DOHH2 (cell line): ENCODE results near the gene ZBTB25.

Experiments used
- H3F3A ChIP-seq: fragments of 200-600 bp; sonication (generic), shearing (Covaris generic); 2 replicates; pipeline ENCODE4 v1.6.0; 2016; ENCODE audit warnings: antibody characterized with exemption, mild to moderate bottlenecking; ENCODE audit not compliant: control insufficient read depth, insufficient read depth
- H3K27ac ChIP-seq: fragments of 200-600 bp; sonication (generic); 2 replicates; pipeline ENCODE4 v1.5.1; 2014; ENCODE audit warnings: low read depth, mild to moderate bottlenecking, low read length, moderate library complexity
- H3K27me3 ChIP-seq: fragments of 200-600 bp; sonication (generic); 2 replicates; pipeline ENCODE4 v1.6.1; 2014; ENCODE audit warnings: mild to moderate bottlenecking, low read length, mixed read lengths; ENCODE audit not compliant: control insufficient read depth
- H3K36me3 ChIP-seq: fragments of 200-600 bp; sonication (generic); 2 replicates; pipeline ENCODE4 v1.6.1; 2014; ENCODE audit warnings: mild to moderate bottlenecking, low read length, moderate library complexity, mixed read lengths; ENCODE audit not compliant: control insufficient read depth
- H3K4me1 ChIP-seq: fragments of 200-600 bp; sonication (generic); 2 replicates; pipeline ENCODE4 v1.6.1; 2014; ENCODE audit warnings: mild to moderate bottlenecking, low read length, mixed read lengths; ENCODE audit not compliant: control insufficient read depth
- H3K4me2 ChIP-seq: fragments of 200-600 bp; sonication (generic); 2 replicates; pipeline ENCODE4 v1.6.0; 2014; ENCODE audit warnings: mild to moderate bottlenecking, low read length, moderate library complexity
- H3K4me3 ChIP-seq: fragments of 200-600 bp; sonication (generic); 2 replicates; pipeline ENCODE4 v1.5.1; 2014; ENCODE audit warnings: mild to moderate bottlenecking, low read length, mixed read lengths
- H3K79me2 ChIP-seq: fragments of 200-600 bp; sonication (generic); 2 replicates; pipeline ENCODE4 v1.6.1; 2014; ENCODE audit warnings: mild to moderate bottlenecking, low read length, mixed read lengths; ENCODE audit not compliant: control insufficient read depth
- H3K9me2 ChIP-seq: fragments of 200-600 bp; sonication (generic); replicated peaks from 2 replicates; pipeline ENCODE4 v1.6.1; 2014; ENCODE audit warnings: mild to moderate bottlenecking, low read length, mixed read lengths; ENCODE audit not compliant: control insufficient read depth
- H3K9me3 ChIP-seq: fragments of 200-600 bp; sonication (generic); 2 replicates; pipeline ENCODE4 v1.6.1; 2014; ENCODE audit warnings: antibody characterized with exemption, low read length, mixed read lengths; ENCODE audit not compliant: control insufficient read depth, insufficient read depth
- H4K20me1 ChIP-seq: fragments of 200-600 bp; sonication (generic); 2 replicates; pipeline ENCODE4 v1.6.0; 2014; ENCODE audit warnings: low read depth, mild to moderate bottlenecking, antibody characterized with exemption, low read length, moderate library complexity; ENCODE audit not compliant: control insufficient read depth, insufficient read depth
- EZH2phosphoT487 ChIP-seq: fragments of 200-600 bp; sonication (generic); IDR thresholded peaks from 2 replicates; pipeline ENCODE4 v1.6.1; 2017; ENCODE audit warnings: borderline replicate concordance, mild to moderate bottlenecking, antibody characterized with exemption, low read length, moderate library complexity, mixed read lengths
- TF ChIP-seq, protein P1 (sequence below): fragments of 200-600 bp; sonication (generic); IDR thresholded peaks from one replicate; pipeline ENCODE4 v1.5.1; 2014; ENCODE audit warnings: antibody characterized with exemption, mild to moderate bottlenecking, low read depth, low read length; ENCODE audit not compliant: poor library complexity, severe bottlenecking

Gene ZBTB25

DNA sequence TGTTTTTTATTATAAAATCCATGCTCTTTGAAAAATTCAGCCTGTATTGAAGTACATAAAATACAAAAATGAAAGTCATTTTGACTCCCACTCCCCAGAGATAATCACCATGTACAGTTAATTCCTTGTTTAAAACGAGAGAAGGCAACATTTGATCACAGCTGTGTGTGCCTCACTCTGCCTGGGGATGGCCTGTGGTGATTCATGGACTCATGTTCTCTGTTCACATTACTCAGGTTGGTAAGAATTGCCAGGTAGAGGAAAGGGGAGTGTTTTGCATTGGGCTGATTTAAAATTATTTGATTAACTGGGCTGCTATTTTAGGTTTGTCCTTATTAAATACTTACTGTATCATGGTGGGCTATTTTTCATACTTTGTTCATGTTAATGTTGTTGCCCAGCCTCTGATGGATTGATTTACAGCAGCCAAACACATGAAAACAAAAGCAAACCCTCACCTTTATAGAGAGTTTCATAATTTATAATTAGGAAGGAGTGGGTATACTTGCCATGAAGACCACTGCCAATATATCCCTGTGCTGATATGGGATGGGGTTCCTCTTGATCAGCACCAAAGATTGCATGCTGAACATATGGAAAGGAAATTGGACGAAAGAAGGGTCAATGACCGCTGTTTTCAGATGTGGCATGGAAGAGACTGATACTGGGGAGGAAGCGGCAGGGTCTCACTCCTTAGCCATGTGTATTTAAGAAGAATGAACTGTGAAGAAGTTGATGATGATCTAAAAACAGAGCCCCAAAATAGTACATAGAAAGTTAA is 3.9 kb upstream of the ZBTB25 start:
- H3F3A ChIP-seq: peaks cover 23% of the 10 kb centered on the region
- peaks cover 26% of the 10 kb centered on the region for H4K20me1 ChIP-seq
- no peaks in the 10 kb centered on the region for H3K9me3 ChIP-seq
- H3K9me2 ChIP-seq: no peaks in the 10 kb centered on the region
- H3K4me3 ChIP-seq: peak overlapping the region; percentile 87
- no peak for TF ChIP-seq EZH2phosphoT487
- TF ChIP-seq, protein P1, sequence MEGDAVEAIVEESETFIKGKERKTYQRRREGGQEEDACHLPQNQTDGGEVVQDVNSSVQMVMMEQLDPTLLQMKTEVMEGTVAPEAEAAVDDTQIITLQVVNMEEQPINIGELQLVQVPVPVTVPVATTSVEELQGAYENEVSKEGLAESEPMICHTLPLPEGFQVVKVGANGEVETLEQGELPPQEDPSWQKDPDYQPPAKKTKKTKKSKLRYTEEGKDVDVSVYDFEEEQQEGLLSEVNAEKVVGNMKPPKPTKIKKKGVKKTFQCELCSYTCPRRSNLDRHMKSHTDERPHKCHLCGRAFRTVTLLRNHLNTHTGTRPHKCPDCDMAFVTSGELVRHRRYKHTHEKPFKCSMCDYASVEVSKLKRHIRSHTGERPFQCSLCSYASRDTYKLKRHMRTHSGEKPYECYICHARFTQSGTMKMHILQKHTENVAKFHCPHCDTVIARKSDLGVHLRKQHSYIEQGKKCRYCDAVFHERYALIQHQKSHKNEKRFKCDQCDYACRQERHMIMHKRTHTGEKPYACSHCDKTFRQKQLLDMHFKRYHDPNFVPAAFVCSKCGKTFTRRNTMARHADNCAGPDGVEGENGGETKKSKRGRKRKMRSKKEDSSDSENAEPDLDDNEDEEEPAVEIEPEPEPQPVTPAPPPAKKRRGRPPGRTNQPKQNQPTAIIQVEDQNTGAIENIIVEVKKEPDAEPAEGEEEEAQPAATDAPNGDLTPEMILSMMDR: no peak
- 0 out of 2 replicates have a peak overlapping the region, but pooled peaks have one; percentile 95 for H3K27ac ChIP-seq
- H3K4me2 ChIP-seq: peak overlapping the region; percentile 90
- no peaks in the 10 kb centered on the region; the same call in 1 of the 2 replicates for H3K27me3 ChIP-seq
- peaks cover 50% of the 10 kb centered on the region for H3K36me3 ChIP-seq
- peaks cover 88% of the 10 kb centered on the region for H3K79me2 ChIP-seq
- H3K4me1 ChIP-seq: peaks cover 55% of the 10 kb centered on the region

DNA sequence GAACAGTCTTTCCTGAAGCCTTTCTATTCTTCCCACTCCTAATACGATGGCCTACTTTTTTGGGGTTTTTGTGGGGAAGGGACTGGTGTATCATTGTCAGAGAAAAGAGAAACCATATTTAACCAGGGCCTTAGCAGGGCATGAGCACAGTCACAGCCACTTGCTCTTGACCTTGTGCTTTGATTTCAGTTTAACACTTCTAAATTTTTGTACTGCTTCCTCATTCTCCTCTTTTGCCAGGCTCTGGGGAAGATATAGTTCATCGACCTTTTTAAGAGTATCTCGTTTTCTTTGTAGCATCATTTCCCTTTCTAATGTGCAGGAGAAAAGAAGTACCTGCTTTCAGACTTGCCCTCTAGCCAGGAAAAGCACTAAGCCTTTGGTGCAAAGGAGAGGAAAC is 3.1 kb upstream of the ZBTB25 start:
- peaks cover 52% of the 10 kb centered on the region for H3K36me3 ChIP-seq
- no peaks in the 10 kb centered on the region; the same call in 1 of the 2 replicates for H3K27me3 ChIP-seq
- H3K27ac ChIP-seq: peak overlapping the region; percentile 95
- no peaks in the 10 kb centered on the region for H3K9me3 ChIP-seq
- peak overlapping the region; percentile 87 for H3K4me3 ChIP-seq
- no peaks in the 10 kb centered on the region for H3K9me2 ChIP-seq
- peaks cover 20% of the 10 kb centered on the region for H4K20me1 ChIP-seq
- H3K4me1 ChIP-seq: peaks cover 58% of the 10 kb centered on the region
- H3K79me2 ChIP-seq: peaks cover 88% of the 10 kb centered on the region
- H3K4me2 ChIP-seq: peak overlapping the region; percentile 90
- peaks cover 23% of the 10 kb centered on the region for H3F3A ChIP-seq
- TF ChIP-seq, protein P1: no peak
- no peak for TF ChIP-seq EZH2phosphoT487

DNA sequence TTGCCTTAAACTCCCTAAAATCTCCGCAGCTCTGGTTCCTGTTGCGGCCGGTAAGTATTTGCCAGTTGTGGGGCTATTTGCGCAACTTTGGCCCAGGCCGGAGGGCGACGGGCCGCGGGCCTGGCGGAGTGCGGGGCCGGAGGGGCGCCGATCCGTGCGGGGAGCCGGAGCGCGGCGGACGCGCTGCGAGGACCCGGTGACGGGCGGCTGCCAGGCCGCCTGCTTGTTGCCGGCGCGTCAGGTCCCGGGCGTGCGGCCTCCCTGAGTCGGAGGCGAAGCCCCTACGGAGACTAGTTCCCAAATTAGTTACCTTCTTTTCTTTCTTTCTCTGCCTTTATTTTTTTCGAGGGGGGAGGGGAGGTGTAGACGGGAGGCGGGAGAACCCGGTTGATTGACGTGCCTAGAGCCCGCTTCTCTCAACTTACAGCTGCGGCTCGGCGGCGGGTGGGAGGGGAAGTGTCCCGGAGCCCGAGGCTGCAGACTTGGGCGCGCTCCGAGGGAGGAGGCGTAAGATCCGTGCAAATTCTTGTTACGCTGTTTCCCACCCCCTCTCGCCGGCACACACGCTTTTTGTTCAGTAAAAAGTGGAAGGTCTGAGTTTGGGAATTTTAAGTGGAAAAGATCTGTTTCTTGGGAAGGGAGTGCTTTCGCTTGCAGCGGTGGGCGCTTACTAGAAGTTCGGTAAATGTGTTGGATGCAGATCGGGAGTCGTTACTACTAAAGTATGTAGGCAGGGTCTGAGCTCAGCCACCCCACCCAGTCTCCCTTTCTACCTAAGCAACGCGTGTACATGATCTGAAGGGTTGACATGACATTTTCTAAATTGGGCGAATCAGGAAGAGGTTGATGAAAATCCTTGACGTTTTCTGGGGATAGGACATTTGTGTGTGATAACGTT is 1.5 kb upstream of the ZBTB25 start:
- peak overlapping the region; percentile 90 for H3K4me2 ChIP-seq
- peaks cover 88% of the 10 kb centered on the region for H3K79me2 ChIP-seq
- H4K20me1 ChIP-seq: peaks cover 16% of the 10 kb centered on the region; the same call in 1 of the 2 replicates
- no peak for TF ChIP-seq EZH2phosphoT487
- TF ChIP-seq, protein P1: no peak
- no peaks in the 10 kb centered on the region; the same call in 1 of the 2 replicates for H3K27me3 ChIP-seq
- H3K36me3 ChIP-seq: peaks cover 62% of the 10 kb centered on the region
- peaks cover 19% of the 10 kb centered on the region for H3F3A ChIP-seq
- no peaks in the 10 kb centered on the region for H3K9me3 ChIP-seq
- H3K9me2 ChIP-seq: no peaks in the 10 kb centered on the region
- peak overlapping the region; percentile 87 for H3K4me3 ChIP-seq
- H3K4me1 ChIP-seq: peaks cover 58% of the 10 kb centered on the region
- peak overlapping the region; percentile 95 for H3K27ac ChIP-seq
